Activated gamma-delta T cell treated with Interleukin-2 at 50 U/mL for 16 hours (primary cell): ENCODE results near the gene FBXO27.
A peak's percentile ranks its signal among the peaks of the same experiment; 100 is the strongest.
"Not testable (repeated sequence)": the region's sequence is repeated elsewhere in the genome, so short reads cannot be mapped to it uniquely, and the experiment has no call there.

Experiments used
- DNase-seq: peaks from one replicate; pipeline ENCODE4 v3.0.0-alpha.2; 2020

Gene FBXO27

GRCh38 chr19:39032063-39032918 lies at the start of gene FBXO27:
Gene FBXO27 (minus strand): TSS chr19:39032549. CDS start chr19:39032227, 322 bp downstream.
- DNase-seq, result no peak

- no peak for DNase-seq
Measured at GRCh38 chr19:39080431-39080830, 48.1 kb upstream of the FBXO27 start.

- DNase-seq, result no peak
Measured at GRCh38 chr19:39078436-39079200, 46.3 kb upstream of the FBXO27 start.

GRCh38 chr19:39077323-39077722 lies 45.0 kb upstream of the FBXO27 start:
- no peak for DNase-seq

GRCh38 chr19:39074942-39075341 lies 42.6 kb upstream of the FBXO27 start:
- DNase-seq, result no peak

- no peak for DNase-seq
Measured at GRCh38 chr19:39074205-39074692, 41.9 kb upstream of the FBXO27 start.

GRCh38 chr19:39070888-39071287 lies 38.5 kb upstream of the FBXO27 start:
- no peak for DNase-seq

- not testable (repeated sequence) for DNase-seq
Measured at GRCh38 chr19:39068259-39068658, 35.9 kb upstream of the FBXO27 start.

GRCh38 chr19:39067104-39067503 lies 34.8 kb upstream of the FBXO27 start:
- DNase-seq, result no peak

GRCh38 chr19:39065928-39066327 lies 33.6 kb upstream of the FBXO27 start:
- DNase-seq, result no peak

- no peak for DNase-seq
Measured at GRCh38 chr19:39064405-39064804, 32.1 kb upstream of the FBXO27 start.

- DNase-seq, result no peak
Measured at GRCh38 chr19:39060171-39060570, 27.8 kb upstream of the FBXO27 start.

GRCh38 chr19:39059302-39059701 lies 27.0 kb upstream of the FBXO27 start:
- DNase-seq, result no peak

- DNase-seq, result no peak
Measured at GRCh38 chr19:39057615-39058014, 25.3 kb upstream of the FBXO27 start.

GRCh38 chr19:39054091-39054470 lies 21.7 kb upstream of the FBXO27 start:
- no peak for DNase-seq

GRCh38 chr19:39053276-39054090 lies 21.1 kb upstream of the FBXO27 start:
- no peak for DNase-seq

GRCh38 chr19:39052846-39053245 lies 20.5 kb upstream of the FBXO27 start:
- no peak for DNase-seq

- DNase-seq, result peak; percentile 73
Measured at GRCh38 chr19:39052243-39052746, 19.9 kb upstream of the FBXO27 start.

GRCh38 chr19:39047073-39047472 lies 14.7 kb upstream of the FBXO27 start:
- no peak for DNase-seq

GRCh38 chr19:39046037-39046821 lies 13.9 kb upstream of the FBXO27 start:
- no peak for DNase-seq

GRCh38 chr19:39045506-39045905 lies 13.2 kb upstream of the FBXO27 start:
- DNase-seq, result no peak

- no peak for DNase-seq
Measured at GRCh38 chr19:39038098-39038497, 5.7 kb upstream of the FBXO27 start.
